Measurements from ENCODE around the gene HIC2.
"Not testable (repeated sequence)": the region's sequence is repeated elsewhere in the genome, so short reads cannot be mapped to it uniquely, and the experiment has no call there.

The HIC2 gene

DNA sequence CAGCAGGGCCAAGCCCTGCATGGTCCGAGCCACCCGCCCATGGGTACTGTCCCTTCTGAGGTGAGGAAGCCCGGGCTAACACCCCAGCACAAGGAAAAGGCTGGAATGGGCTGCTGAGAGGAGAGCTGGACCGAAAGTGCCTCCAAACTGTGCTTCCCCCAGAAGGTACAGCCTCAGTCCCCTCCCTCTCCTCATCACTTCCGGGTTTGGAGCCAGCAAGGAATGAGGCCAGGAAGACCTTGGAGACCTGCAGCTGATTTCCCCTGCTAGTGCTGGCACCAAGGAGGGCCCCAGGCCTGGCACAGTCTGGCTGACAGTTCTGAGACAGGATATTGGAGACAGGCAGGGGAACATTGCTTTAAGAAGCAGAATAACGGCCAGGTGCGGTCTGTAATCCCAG is 81.3 kb downstream of the HIC2 start:
- H3K4me2 ChIP-seq (ENCODE audit: low read length); H3K27me3 ChIP-seq (ENCODE audit: low read depth, low read length); H3K79me2 ChIP-seq (ENCODE audit: low read length); H3K27ac ChIP-seq (ENCODE audit: low read length); H2AFZ ChIP-seq (ENCODE audit: low read depth, low read length); H3K4me3 ChIP-seq (ENCODE audit: low read length); H3K9me3 ChIP-seq (ENCODE audit: insufficient read depth, low read length); H4K20me1 ChIP-seq (ENCODE audit: insufficient read depth, low read length); H3K4me1 ChIP-seq (ENCODE audit: low read length); H3K36me3 ChIP-seq (replicated peaks; ENCODE audit: low read depth, low read length); H3K9ac ChIP-seq (ENCODE audit: low read length): not testable (repeated sequence)

DNA sequence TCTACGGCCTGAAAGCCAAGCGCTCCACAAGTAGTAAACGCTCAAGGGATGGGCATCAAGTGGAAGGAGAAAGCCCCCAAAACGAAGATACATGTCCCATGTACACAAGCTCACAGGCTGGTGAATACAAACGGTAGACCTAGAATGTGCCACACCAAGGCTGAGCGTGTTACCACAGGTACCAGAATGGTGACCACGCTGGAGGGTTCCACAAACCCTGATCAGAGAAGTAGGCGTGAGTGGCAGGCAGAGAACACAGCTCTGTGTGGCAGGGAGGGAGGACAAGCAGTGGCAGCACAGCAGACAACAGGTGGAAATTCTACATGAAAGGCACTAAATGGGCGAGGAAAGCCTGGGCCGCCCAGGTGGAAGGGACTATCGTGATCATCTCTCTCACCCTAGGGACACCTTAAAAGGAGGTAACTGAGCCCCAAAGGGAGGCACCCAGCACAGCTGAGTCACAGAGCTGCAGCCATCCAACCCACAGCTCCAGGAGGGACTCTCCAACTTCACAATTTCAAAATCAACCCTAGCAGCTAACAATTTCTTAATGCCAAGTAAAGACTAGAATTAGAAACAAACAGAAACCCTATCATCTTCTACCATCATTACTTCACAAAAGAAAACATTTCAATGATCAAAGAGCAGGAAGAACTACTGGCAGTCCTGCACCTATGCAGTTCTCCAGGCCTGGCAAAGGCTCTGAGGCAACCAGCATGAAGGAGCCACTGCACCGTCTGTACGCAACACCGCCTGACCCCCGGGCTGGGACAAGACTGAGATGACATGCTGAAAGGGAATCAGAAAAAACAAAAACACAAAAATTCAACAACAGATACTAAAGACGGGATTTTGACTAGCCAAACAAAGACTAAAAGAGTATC is 82.7 kb downstream of the HIC2 start:
- H3K27ac ChIP-seq (ENCODE audit: low read length); H3K36me3 ChIP-seq (replicated peaks; ENCODE audit: low read depth, low read length); H3K4me3 ChIP-seq (ENCODE audit: low read length); H4K20me1 ChIP-seq (ENCODE audit: insufficient read depth, low read length); H2AFZ ChIP-seq (ENCODE audit: low read depth, low read length); H3K4me2 ChIP-seq (ENCODE audit: low read length); H3K9me3 ChIP-seq (ENCODE audit: insufficient read depth, low read length); H3K79me2 ChIP-seq (ENCODE audit: low read length); H3K4me1 ChIP-seq (ENCODE audit: low read length); H3K9ac ChIP-seq (ENCODE audit: low read length); H3K27me3 ChIP-seq (ENCODE audit: low read depth, low read length): not testable (repeated sequence)

Data from OCI-LY3 (cell line).